ENCODE results near the gene THAP4. TPM values are rescaled to one million over a fixed set of nuclear protein-coding genes. Genes with fewer than 3 reads are reported as not detected.

The THAP4 gene
- total and polyA plus RNA-seq, 2 experiments from 2014 or later, result 62.9 to 80.4 TPM

- TF ChIP-seq, protein P1, sequence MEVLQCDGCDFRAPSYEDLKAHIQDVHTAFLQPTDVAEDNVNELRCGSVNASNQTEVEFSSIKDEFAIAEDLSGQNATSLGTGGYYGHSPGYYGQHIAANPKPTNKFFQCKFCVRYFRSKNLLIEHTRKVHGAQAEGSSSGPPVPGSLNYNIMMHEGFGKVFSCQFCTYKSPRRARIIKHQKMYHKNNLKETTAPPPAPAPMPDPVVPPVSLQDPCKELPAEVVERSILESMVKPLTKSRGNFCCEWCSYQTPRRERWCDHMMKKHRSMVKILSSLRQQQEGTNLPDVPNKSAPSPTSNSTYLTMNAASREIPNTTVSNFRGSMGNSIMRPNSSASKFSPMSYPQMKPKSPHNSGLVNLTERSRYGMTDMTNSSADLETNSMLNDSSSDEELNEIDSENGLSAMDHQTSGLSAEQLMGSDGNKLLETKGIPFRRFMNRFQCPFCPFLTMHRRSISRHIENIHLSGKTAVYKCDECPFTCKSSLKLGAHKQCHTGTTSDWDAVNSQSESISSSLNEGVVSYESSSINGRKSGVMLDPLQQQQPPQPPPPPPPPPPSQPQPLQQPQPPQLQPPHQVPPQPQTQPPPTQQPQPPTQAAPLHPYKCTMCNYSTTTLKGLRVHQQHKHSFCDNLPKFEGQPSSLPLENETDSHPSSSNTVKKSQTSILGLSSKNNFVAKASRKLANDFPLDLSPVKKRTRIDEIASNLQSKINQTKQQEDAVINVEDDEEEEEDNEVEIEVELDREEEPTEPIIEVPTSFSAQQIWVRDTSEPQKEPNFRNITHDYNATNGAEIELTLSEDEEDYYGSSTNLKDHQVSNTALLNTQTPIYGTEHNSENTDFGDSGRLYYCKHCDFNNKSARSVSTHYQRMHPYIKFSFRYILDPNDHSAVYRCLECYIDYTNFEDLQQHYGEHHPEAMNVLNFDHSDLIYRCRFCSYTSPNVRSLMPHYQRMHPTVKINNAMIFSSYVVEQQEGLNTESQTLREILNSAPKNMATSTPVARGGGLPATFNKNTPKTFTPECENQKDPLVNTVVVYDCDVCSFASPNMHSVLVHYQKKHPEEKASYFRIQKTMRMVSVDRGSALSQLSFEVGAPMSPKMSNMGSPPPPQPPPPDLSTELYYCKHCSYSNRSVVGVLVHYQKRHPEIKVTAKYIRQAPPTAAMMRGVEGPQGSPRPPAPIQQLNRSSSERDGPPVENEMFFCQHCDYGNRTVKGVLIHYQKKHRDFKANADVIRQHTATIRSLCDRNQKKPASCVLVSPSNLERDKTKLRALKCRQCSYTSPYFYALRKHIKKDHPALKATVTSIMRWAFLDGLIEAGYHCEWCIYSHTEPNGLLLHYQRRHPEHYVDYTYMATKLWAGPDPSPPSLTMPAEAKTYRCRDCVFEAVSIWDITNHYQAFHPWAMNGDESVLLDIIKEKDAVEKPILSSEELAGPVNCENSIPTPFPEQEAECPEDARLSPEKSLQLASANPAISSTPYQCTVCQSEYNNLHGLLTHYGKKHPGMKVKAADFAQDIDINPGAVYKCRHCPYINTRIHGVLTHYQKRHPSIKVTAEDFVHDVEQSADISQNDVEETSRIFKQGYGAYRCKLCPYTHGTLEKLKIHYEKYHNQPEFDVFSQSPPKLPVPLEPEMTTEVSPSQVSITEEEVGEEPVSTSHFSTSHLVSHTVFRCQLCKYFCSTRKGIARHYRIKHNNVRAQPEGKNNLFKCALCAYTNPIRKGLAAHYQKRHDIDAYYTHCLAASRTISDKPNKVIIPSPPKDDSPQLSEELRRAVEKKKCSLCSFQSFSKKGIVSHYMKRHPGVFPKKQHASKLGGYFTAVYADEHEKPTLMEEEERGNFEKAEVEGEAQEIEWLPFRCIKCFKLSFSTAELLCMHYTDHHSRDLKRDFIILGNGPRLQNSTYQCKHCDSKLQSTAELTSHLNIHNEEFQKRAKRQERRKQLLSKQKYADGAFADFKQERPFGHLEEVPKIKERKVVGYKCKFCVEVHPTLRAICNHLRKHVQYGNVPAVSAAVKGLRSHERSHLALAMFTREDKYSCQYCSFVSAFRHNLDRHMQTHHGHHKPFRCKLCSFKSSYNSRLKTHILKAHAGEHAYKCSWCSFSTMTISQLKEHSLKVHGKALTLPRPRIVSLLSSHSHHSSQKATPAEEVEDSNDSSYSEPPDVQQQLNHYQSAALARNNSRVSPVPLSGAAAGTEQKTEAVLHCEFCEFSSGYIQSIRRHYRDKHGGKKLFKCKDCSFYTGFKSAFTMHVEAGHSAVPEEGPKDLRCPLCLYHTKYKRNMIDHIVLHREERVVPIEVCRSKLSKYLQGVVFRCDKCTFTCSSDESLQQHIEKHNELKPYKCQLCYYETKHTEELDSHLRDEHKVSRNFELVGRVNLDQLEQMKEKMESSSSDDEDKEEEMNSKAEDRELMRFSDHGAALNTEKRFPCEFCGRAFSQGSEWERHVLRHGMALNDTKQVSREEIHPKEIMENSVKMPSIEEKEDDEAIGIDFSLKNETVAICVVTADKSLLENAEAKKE (CRISPR knock-in tag; IDR thresholded peaks at IDR 0.05), result no peak
These were observed 68.2 kb downstream of the THAP4 start (continued) for GRCh38 chr2:241568726-241569125.

DNA sequence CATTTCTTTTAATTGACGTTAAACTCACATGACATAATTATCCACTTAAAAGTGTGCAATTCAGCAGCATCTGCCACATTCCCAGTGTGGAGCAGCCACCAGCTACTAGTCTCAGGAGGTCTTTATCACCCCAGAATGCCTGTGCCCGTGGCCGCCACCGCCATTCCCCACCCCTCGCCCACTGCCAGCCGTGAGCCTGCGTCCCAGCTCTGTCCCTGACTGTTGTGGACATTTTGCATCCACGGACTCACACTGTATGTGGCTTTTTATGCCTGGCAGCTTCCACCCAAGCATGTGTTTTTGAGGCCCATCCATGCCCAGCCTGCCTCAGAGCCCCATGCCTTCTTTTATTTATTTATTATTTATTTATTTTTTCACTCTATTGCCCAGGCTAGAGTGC is 69.2 kb downstream of the THAP4 start:
- no peak for DNase-seq (ENCODE audit: low spot score)
- Mint-ChIP-seq H3K27ac (no peak overlapping the region), H3K4me3 (no peak overlapping the region), H3K4me1 (no peaks in the 10 kb centered on the region; the same call in 2 of the 3 replicates), H3K27me3 (ENCODE audit: insufficient read depth, low read depth, poor library complexity) (peaks cover 9% of the 10 kb centered on the region), H3K9me3 (no peaks in the 10 kb centered on the region), H3K36me3 (ENCODE audit: low read depth) (peaks cover 4% of the 10 kb centered on the region; the same call in 1 of the 3 replicates)
- Histone ChIP-seq H3K4me3 (no peak overlapping the region), H4K20me1 (replicated peaks; ENCODE audit: insufficient read depth) (peaks cover 9% of the 10 kb centered on the region), H3K79me2 (replicated peaks; ENCODE audit: insufficient read depth) (no peaks in the 10 kb centered on the region; the same call in 1 of the 2 replicates), H2AFZ (no peak overlapping the region), H3K9me2 (ENCODE audit: insufficient read depth) (no peaks in the 10 kb centered on the region), H3F3A (replicated peaks; ENCODE audit: low read depth) (no peaks in the 10 kb centered on the region), H3K27ac (ENCODE audit: low read depth) (no peak overlapping the region), H3K4me1 (ENCODE audit: insufficient read depth) (no peaks in the 10 kb centered on the region), H3K4me2 (no peak overlapping the region), H3K36me3 (ENCODE audit: insufficient read depth) (no peaks in the 10 kb centered on the region), H3K27me3 (ENCODE audit: insufficient read depth) (no peaks in the 10 kb centered on the region)
- no peak for ATAC-seq
- TF ChIP-seq ETS1 (IDR thresholded peaks at IDR 0.05), result no peak
- no peak for TF ChIP-seq JUNB (IDR thresholded peaks at IDR 0.05; ENCODE audit: unreplicated experiment)
- no peak for TF ChIP-seq POLR2AphosphoS5 (IDR thresholded peaks at IDR 0.05; ENCODE audit: low read depth)
- no peak for TF ChIP-seq EZH2 (IDR thresholded peaks at IDR 0.05; ENCODE audit: low read depth, unreplicated experiment)
- TF ChIP-seq, protein P2, sequence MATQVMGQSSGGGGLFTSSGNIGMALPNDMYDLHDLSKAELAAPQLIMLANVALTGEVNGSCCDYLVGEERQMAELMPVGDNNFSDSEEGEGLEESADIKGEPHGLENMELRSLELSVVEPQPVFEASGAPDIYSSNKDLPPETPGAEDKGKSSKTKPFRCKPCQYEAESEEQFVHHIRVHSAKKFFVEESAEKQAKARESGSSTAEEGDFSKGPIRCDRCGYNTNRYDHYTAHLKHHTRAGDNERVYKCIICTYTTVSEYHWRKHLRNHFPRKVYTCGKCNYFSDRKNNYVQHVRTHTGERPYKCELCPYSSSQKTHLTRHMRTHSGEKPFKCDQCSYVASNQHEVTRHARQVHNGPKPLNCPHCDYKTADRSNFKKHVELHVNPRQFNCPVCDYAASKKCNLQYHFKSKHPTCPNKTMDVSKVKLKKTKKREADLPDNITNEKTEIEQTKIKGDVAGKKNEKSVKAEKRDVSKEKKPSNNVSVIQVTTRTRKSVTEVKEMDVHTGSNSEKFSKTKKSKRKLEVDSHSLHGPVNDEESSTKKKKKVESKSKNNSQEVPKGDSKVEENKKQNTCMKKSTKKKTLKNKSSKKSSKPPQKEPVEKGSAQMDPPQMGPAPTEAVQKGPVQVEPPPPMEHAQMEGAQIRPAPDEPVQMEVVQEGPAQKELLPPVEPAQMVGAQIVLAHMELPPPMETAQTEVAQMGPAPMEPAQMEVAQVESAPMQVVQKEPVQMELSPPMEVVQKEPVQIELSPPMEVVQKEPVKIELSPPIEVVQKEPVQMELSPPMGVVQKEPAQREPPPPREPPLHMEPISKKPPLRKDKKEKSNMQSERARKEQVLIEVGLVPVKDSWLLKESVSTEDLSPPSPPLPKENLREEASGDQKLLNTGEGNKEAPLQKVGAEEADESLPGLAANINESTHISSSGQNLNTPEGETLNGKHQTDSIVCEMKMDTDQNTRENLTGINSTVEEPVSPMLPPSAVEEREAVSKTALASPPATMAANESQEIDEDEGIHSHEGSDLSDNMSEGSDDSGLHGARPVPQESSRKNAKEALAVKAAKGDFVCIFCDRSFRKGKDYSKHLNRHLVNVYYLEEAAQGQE (IDR thresholded peaks at IDR 0.05; ENCODE audit: unreplicated experiment), result no peak
